Mesenchymal stem cell (in vitro differentiated cells and primary cell): ENCODE data around the gene BCAS1.

Experiments
- DNase-seq: peaks from one replicate; pipeline ENCODE4 v3.0.0-alpha.2; 2013
- H2AFZ ChIP-seq: one replicate; pipeline ENCODE4 v1.6.1; 2013; ENCODE audit warnings: low read depth, mild to moderate bottlenecking, control low read depth, inconsistent platforms, low read length, moderate library complexity
- H2AK5ac ChIP-seq: 2 replicates; pipeline ENCODE4 v1.6.1; 2013; ENCODE audit warnings: low read length, moderate library complexity, mild to moderate bottlenecking, inconsistent platforms; ENCODE audit not compliant: severe bottlenecking
- H2BK120ac ChIP-seq: one replicate; pipeline ENCODE4 v1.6.1; 2013; ENCODE audit warnings: low read depth, mild to moderate bottlenecking, inconsistent platforms, low read length, moderate library complexity
- H2BK12ac ChIP-seq, 2 experiments: one replicate each; pipeline ENCODE4 v1.6.1; 2013; ENCODE audit warnings: inconsistent platforms in 2 of 2, low read length in 2 of 2, mild to moderate bottlenecking in 2 of 2, moderate library complexity in 2 of 2, control low read depth in 1 of 2
- H2BK15ac ChIP-seq: one replicate; pipeline ENCODE4 v1.6.1; 2013; ENCODE audit warnings: mild to moderate bottlenecking, low read depth, inconsistent platforms; ENCODE audit not compliant: poor library complexity, severe bottlenecking
- H2BK5ac ChIP-seq: 2 replicates; pipeline ENCODE4 v1.6.1; 2013; ENCODE audit warnings: low read depth, mild to moderate bottlenecking, low read length, control low read depth, inconsistent platforms; ENCODE audit not compliant: poor library complexity, severe bottlenecking
- H3K14ac ChIP-seq, 2 experiments: one replicate each; pipeline ENCODE4 v1.6.1; 2013; ENCODE audit warnings: inconsistent platforms in 2 of 2, low read length in 2 of 2, control low read depth in 1 of 2, mild to moderate bottlenecking in 1 of 2, moderate library complexity in 1 of 2
- H3K18ac ChIP-seq, 2 experiments: one replicate each; pipeline ENCODE4 v1.6.1; 2013; ENCODE audit warnings: inconsistent platforms in 2 of 2, low read length in 2 of 2, control low read depth in 1 of 2, low read depth in 1 of 2, mild to moderate bottlenecking in 1 of 2
- H3K23ac ChIP-seq, 2 experiments: one replicate each; pipeline ENCODE4 v1.6.1; 2013; ENCODE audit warnings: inconsistent platforms in 2 of 2, low read length in 2 of 2, mild to moderate bottlenecking in 2 of 2, moderate library complexity in 2 of 2, control low read depth in 1 of 2
- H3K27ac ChIP-seq: 2 replicates; pipeline ENCODE4 v1.5.1; 2013; ENCODE audit warnings: mild to moderate bottlenecking, moderate library complexity, low read length, control low read depth, inconsistent platforms; ENCODE audit not compliant: poor library complexity, severe bottlenecking
- H3K27me3 ChIP-seq, 2 experiments: 2 replicates each; pipeline versions ENCODE4 v1.6.1 to v1.7.0; 2013; ENCODE audit warnings: low read length in 2 of 2, mild to moderate bottlenecking in 2 of 2, moderate library complexity in 2 of 2, control low read depth in 1 of 2, inconsistent platforms in 1 of 2; ENCODE audit not compliant: control insufficient read depth in 1 of 2, insufficient read depth in 1 of 2
- H3K36me3 ChIP-seq, 2 experiments: 2 replicates each; pipeline versions ENCODE4 v1.6.1 to v1.7.0; 2013; ENCODE audit warnings: low read length in 2 of 2, control low read depth in 1 of 2, inconsistent platforms in 1 of 2, low read depth in 1 of 2, mild to moderate bottlenecking in 1 of 2; ENCODE audit not compliant: insufficient read depth in 2 of 2, control insufficient read depth in 1 of 2
- H3K4ac ChIP-seq, 2 experiments: one replicate each; pipeline ENCODE4 v1.6.1; 2013; ENCODE audit warnings: inconsistent platforms in 2 of 2, low read length in 2 of 2, mild to moderate bottlenecking in 2 of 2, moderate library complexity in 2 of 2, control low read depth in 1 of 2, low read depth in 1 of 2
- H3K4me1 ChIP-seq: 2 replicates; pipeline ENCODE4 v1.6.1; 2013; ENCODE audit warnings: low read depth, low read length, control low read depth; ENCODE audit not compliant: control insufficient read depth, insufficient read depth
- H3K4me2 ChIP-seq: 2 replicates; pipeline ENCODE4 v1.6.1; 2013; ENCODE audit warnings: low read length, mild to moderate bottlenecking, inconsistent platforms; ENCODE audit not compliant: poor library complexity, severe bottlenecking
- H3K4me3 ChIP-seq, 2 experiments: 2 replicates each; pipeline versions ENCODE4 v1.5.1 to v1.7.0; 2013; ENCODE audit warnings: low read length in 2 of 2, mild to moderate bottlenecking in 2 of 2, control low read depth in 1 of 2, low read depth in 1 of 2; ENCODE audit not compliant: insufficient read depth in 1 of 2
- H3K79me1 ChIP-seq: replicated peaks from 2 replicates; pipeline ENCODE4 v1.6.1; 2013; ENCODE audit warnings: mild to moderate bottlenecking, control low read depth, low read length, inconsistent platforms; ENCODE audit not compliant: poor library complexity, severe bottlenecking
- H3K9ac ChIP-seq: 2 replicates; pipeline ENCODE4 v1.7.0; 2013; ENCODE audit warnings: mild to moderate bottlenecking, low read length, moderate library complexity
- H3K9me3 ChIP-seq: 2 replicates; pipeline ENCODE4 v1.7.0; 2013; ENCODE audit warnings: mild to moderate bottlenecking, low read length; ENCODE audit not compliant: control insufficient read depth
- H4K8ac ChIP-seq: one replicate; pipeline ENCODE4 v1.6.1; 2013; ENCODE audit warnings: inconsistent platforms, mild to moderate bottlenecking, low read length, moderate library complexity
- H4K91ac ChIP-seq: one replicate; pipeline ENCODE4 v1.6.1; 2013; ENCODE audit warnings: mild to moderate bottlenecking, low read length, inconsistent platforms
- WGBS: methylation state at CpG from one replicate; pipeline ENCODE4 v1.1.7; 2013; ENCODE audit warnings: mixed read lengths; 5-methylcytosine and 5-hydroxymethylcytosine counted together

Gene BCAS1

GRCh38 chr20:54078296-54078984 lies 8.0 kb upstream of the BCAS1 start:
- Histone ChIP-seq H3K23ac (no peak overlapping the region), H3K27me3 (peaks cover 5 to 6% of the 10 kb centered on the region in 2 experiments), H2AK5ac (no peak overlapping the region), H3K9ac (no peak overlapping the region), H3K4me2 (no peak overlapping the region), H2BK120ac (no peak overlapping the region), H3K18ac (no peak overlapping the region), H4K91ac (no peak overlapping the region), H4K8ac (no peak overlapping the region), H3K79me1 (no peaks in the 10 kb centered on the region), H3K4me1 (peaks cover 3% of the 10 kb centered on the region), H2BK12ac (no peak overlapping the region), H3K27ac (no peak overlapping the region), H3K14ac (no peak overlapping the region), H2BK15ac (no peak overlapping the region), H3K4me3 (no peak overlapping the region), H2AFZ (no peak overlapping the region), H3K36me3 (no peaks in the 10 kb centered on the region), H3K9me3 (no peaks in the 10 kb centered on the region), H2BK5ac (no peak overlapping the region), H3K4ac (no peak overlapping the region)
- WGBS = 87% methylated on average over 6 of the region's 7 CpGs
- no peak for DNase-seq

- H3K4me1 ChIP-seq = no peaks in the 10 kb centered on the region
- H3K4me2 ChIP-seq = no peak overlapping the region
- no peaks in the 10 kb centered on the region for H3K79me1 ChIP-seq
- H2BK15ac ChIP-seq = no peak overlapping the region
- H3K4me3 ChIP-seq = no peak overlapping the region
- H2AFZ ChIP-seq = no peak overlapping the region
- H3K14ac ChIP-seq = no peak overlapping the region
- peaks cover 5 to 6% of the 10 kb centered on the region in 2 experiments for H3K27me3 ChIP-seq
- no peak overlapping the region for H3K4ac ChIP-seq
- no peak overlapping the region for H3K9ac ChIP-seq
- no peak overlapping the region for H2BK120ac ChIP-seq
- H3K27ac ChIP-seq = no peak overlapping the region
- no peak overlapping the region for H2BK12ac ChIP-seq
- WGBS = 89% methylated on average over 3 of the region's 3 CpGs
- H3K18ac ChIP-seq = no peak overlapping the region
- no peak for DNase-seq
- H2BK5ac ChIP-seq = no peak overlapping the region
- no peak overlapping the region for H4K8ac ChIP-seq
- no peak overlapping the region for H2AK5ac ChIP-seq
- no peaks in the 10 kb centered on the region for H3K9me3 ChIP-seq
- H3K23ac ChIP-seq = no peak overlapping the region
- H3K36me3 ChIP-seq = no peaks in the 10 kb centered on the region
- H4K91ac ChIP-seq = no peak overlapping the region
Observed at GRCh38 chr20:54076259-54076658, 5.9 kb upstream of the BCAS1 start.

GRCh38 chr20:54075322-54075721 lies 4.9 kb upstream of the BCAS1 start:
- Histone ChIP-seq H3K4me2 (no peak overlapping the region), H3K9me3 (no peaks in the 10 kb centered on the region), H3K4me3 (no peak overlapping the region), H3K23ac (no peak overlapping the region), H3K9ac (no peak overlapping the region), H4K91ac (no peak overlapping the region), H3K27ac (no peak overlapping the region), H2BK120ac (no peak overlapping the region), H3K18ac (no peak overlapping the region), H3K36me3 (no peaks in the 10 kb centered on the region), H3K4ac (no peak overlapping the region), H2BK15ac (no peak overlapping the region), H4K8ac (no peak overlapping the region), H3K27me3 (peaks cover 5 to 6% of the 10 kb centered on the region in 2 experiments), H3K4me1 (peaks cover under 1% of the 10 kb centered on the region), H3K14ac (no peak overlapping the region), H3K79me1 (no peaks in the 10 kb centered on the region), H2BK12ac (no peak overlapping the region), H2AFZ (no peak overlapping the region), H2AK5ac (no peak overlapping the region), H2BK5ac (no peak overlapping the region)
- 47% methylated on average over 1 of the region's 1 CpG for WGBS
- no peak for DNase-seq

- Histone ChIP-seq H3K36me3 (no peaks in the 10 kb centered on the region), H3K23ac (no peak overlapping the region), H2BK12ac (no peak overlapping the region), H3K4me1 (peaks cover 3% of the 10 kb centered on the region), H2BK120ac (no peak overlapping the region), H2BK15ac (no peak overlapping the region), H3K27me3 (peaks cover 6 to 7% of the 10 kb centered on the region in 2 experiments), H3K4me2 (no peak overlapping the region), H3K27ac (no peak overlapping the region), H3K4ac (no peak overlapping the region), H4K8ac (no peak overlapping the region), H3K14ac (no peak overlapping the region), H2BK5ac (no peak overlapping the region), H3K4me3 (no peak overlapping the region), H3K79me1 (no peaks in the 10 kb centered on the region), H3K18ac (no peak overlapping the region), H3K9me3 (no peaks in the 10 kb centered on the region), H2AK5ac (no peak overlapping the region), H2AFZ (no peak overlapping the region), H4K91ac (no peak overlapping the region), H3K9ac (no peak overlapping the region)
- WGBS = 83% methylated on average over 3 of the region's 4 CpGs
- DNase-seq = no peak
Observed at GRCh38 chr20:54074511-54074910, 4.1 kb upstream of the BCAS1 start.
